HCT116 (cell line): Measurements from ENCODE around the gene PAK1IP1. TPM values are rescaled to one million over a fixed set of nuclear protein-coding genes. Genes with fewer than 3 reads are reported as not detected.

Experiments used
- ATAC-seq: fragments of 200-7000 bp; cut with Tn5 transposase; 2 replicates; pipeline ENCODE4 v1.9.1; 2020; ENCODE audit warnings: mild to moderate bottlenecking, moderate library complexity
- BruUV-seq: library from RNA; stranded (reverse); fragments of 400-500 nt; replicated peaks from 2 replicates; lab custom pipeline; 2021; lab: Mats Ljungman, UMichigan
- CTCF ChIA-PET: fragments of 300-600 bp; sonication (Branson Sonifier 250); formaldehyde crosslinking; loops from one replicate; lab custom pipeline; 2021; ENCODE audit warnings: antibody characterized with exemption; lab: Charles Lee
- POLR2A ChIA-PET: fragments of 300-600, 350-600 bp; sonication (Branson Sonifier 250); formaldehyde crosslinking; loops from one replicate; lab custom pipeline; 2021; ENCODE audit warnings: antibody characterized with exemption; lab: Charles Lee
- RAD21 ChIA-PET, 2 experiments: fragments of 300-600 bp; sonication (Branson Sonifier 250); formaldehyde crosslinking; loops; one replicate each; lab custom pipeline; 2023; ENCODE audit warnings: low total read pairs in 2 of 2; ENCODE audit not compliant: uncharacterized antibody in 2 of 2, unreplicated experiment in 2 of 2, low non-redundant PET in 1 of 2; lab: Charles Lee
- DNase-seq: peaks from one replicate; pipeline ENCODE4 v3.0.0-alpha.2; 2010; ENCODE audit warnings: low read depth, low spot score
- H2AFZ ChIP-seq: fragments of 200-600 bp; shearing (Covaris generic), sonication (generic); 2 replicates; pipeline ENCODE4 v1.6.1; 2017; ENCODE audit warnings: low read depth, mixed run types, mixed read lengths, antibody characterized with exemption, low read length; ENCODE audit not compliant: poor library complexity, severe bottlenecking
- H3K27ac ChIP-seq: 2 replicates; pipeline ENCODE4 v1.5.1; 2012; ENCODE audit warnings: low read depth, low read length
- H3K27me3 ChIP-seq: fragments of 200-600 bp; sonication (generic); 2 replicates; pipeline ENCODE4 v1.6.1; 2016; ENCODE audit warnings: mixed run types, low read length, mixed read lengths; ENCODE audit not compliant: insufficient read depth
- H3K36me3 ChIP-seq, 2 experiments: fragments of 200-500 bp in 1 of 2; fragments of 200-600 bp in 1 of 2; sonication (Bioruptor generic) in 1 of 2; sonication (generic) in 1 of 2; 2 replicates each; pipeline versions ENCODE4 v1.5.1 to v1.6.1; 2014 to 2016; ENCODE audit warnings: low read length in 2 of 2, inconsistent platforms in 1 of 2, mixed read lengths in 1 of 2, mixed run types in 1 of 2; ENCODE audit not compliant: insufficient read depth in 2 of 2, control insufficient read depth in 1 of 2
- H3K4me1 ChIP-seq, 2 experiments: fragments of 200-600 bp in 1 of 2; sonication (generic) in 1 of 2; 2 replicates each; pipeline versions ENCODE4 v1.5.1 to v1.6.1; 2012 to 2017; ENCODE audit warnings: low read length in 2 of 2, inconsistent platforms in 1 of 2, mild to moderate bottlenecking in 1 of 2, mixed read lengths in 1 of 2, mixed run types in 1 of 2, moderate library complexity in 1 of 2; ENCODE audit not compliant: insufficient read depth in 2 of 2, control insufficient read depth in 1 of 2
- H3K4me2 ChIP-seq: fragments of 200-600 bp; sonication (generic); 2 replicates; pipeline ENCODE4 v1.6.1; 2017; ENCODE audit warnings: mixed run types, low read length, mixed read lengths
- H3K4me3 ChIP-seq, 2 experiments: fragments of 200-600 bp in 1 of 2; sonication (generic) in 1 of 2; replicated peaks in 1 of 2; 2 replicates each; pipeline ENCODE4 v1.5.1; 2011 to 2016; ENCODE audit warnings: low read length in 2 of 2, control low read depth in 1 of 2, low read depth in 1 of 2, mild to moderate bottlenecking in 1 of 2, mixed read lengths in 1 of 2, mixed run types in 1 of 2
- H3K79me2 ChIP-seq: fragments of 200-600 bp; sonication (generic); 2 replicates; pipeline ENCODE4 v1.6.1; 2017; ENCODE audit warnings: mild to moderate bottlenecking, mixed run types, low read length, moderate library complexity, mixed read lengths; ENCODE audit not compliant: insufficient read depth
- H3K9ac ChIP-seq: fragments of 200-600 bp; sonication (generic); 2 replicates; pipeline ENCODE4 v1.6.1; 2016; ENCODE audit warnings: low read length, mixed read lengths
- H3K9me2 ChIP-seq: fragments of 200-600 bp; sonication (generic), shearing (Covaris generic); 2 replicates; pipeline ENCODE4 v1.6.1; 2017; ENCODE audit warnings: mixed run types, mild to moderate bottlenecking, moderate library complexity; ENCODE audit not compliant: insufficient read depth
- H3K9me3 ChIP-seq, 2 experiments: fragments of 200-500 bp in 1 of 2; fragments of 200-600 bp in 1 of 2; sonication (Bioruptor generic) in 1 of 2; sonication (generic) in 1 of 2; 2 replicates each; pipeline ENCODE4 v1.6.1; 2014 to 2017; ENCODE audit warnings: low read length in 2 of 2, mixed read lengths in 2 of 2, inconsistent platforms in 1 of 2, low read depth in 1 of 2, mild to moderate bottlenecking in 1 of 2, mixed run types in 1 of 2, moderate library complexity in 1 of 2; ENCODE audit not compliant: control insufficient read depth in 1 of 2, insufficient read depth in 1 of 2
- H4K20me1 ChIP-seq: fragments of 200-600 bp; sonication (generic), shearing (Covaris generic); 2 replicates; pipeline ENCODE4 v1.6.1; 2017; ENCODE audit warnings: mixed run types, mild to moderate bottlenecking, moderate library complexity; ENCODE audit not compliant: insufficient read depth
- CEBPB ChIP-seq: IDR thresholded peaks from 2 replicates; pipeline ENCODE4 v1.6.1; 2012; ENCODE audit warnings: low read depth
- CTCF ChIP-seq, 3 experiments: fragments of 200-600 bp in 1 of 3; sonication (generic) in 1 of 3; IDR thresholded peaks in 2 of 3; conservative IDR thresholded peaks in 1 of 3; 2 replicates each; pipeline ENCODE4 v1.5.1; 2012 to 2017; ENCODE audit warnings: low read depth in 2 of 3, low read length in 2 of 3, antibody characterized with exemption in 1 of 3, borderline replicate concordance in 1 of 3, control low read depth in 1 of 3, mild to moderate bottlenecking in 1 of 3, mixed read lengths in 1 of 3, mixed run types in 1 of 3, moderate library complexity in 1 of 3; ENCODE audit not compliant: insufficient read depth in 1 of 3
- EGR1 ChIP-seq: IDR thresholded peaks from 2 replicates; pipeline ENCODE4 v1.6.1; 2012; ENCODE audit warnings: low read depth
- ELF1 ChIP-seq: IDR thresholded peaks from 2 replicates; pipeline ENCODE4 v1.6.1; 2012; ENCODE audit warnings: low read depth, borderline replicate concordance
- EZH2 ChIP-seq: fragments of 200-600 bp; sonication (generic); IDR thresholded peaks from 2 replicates; pipeline ENCODE4 v1.6.1; 2017; ENCODE audit warnings: antibody characterized with exemption, mixed run types
- FOSL1 ChIP-seq: IDR thresholded peaks from 2 replicates; pipeline ENCODE4 v1.6.1; 2012; ENCODE audit warnings: low read depth
- JUND ChIP-seq: IDR thresholded peaks from 2 replicates; pipeline ENCODE4 v1.6.1; 2012
- POLR2A ChIP-seq: IDR thresholded peaks from 2 replicates; pipeline ENCODE4 v1.7.0; 2011; ENCODE audit warnings: borderline replicate concordance; ENCODE audit not compliant: insufficient read depth, insufficient read length; ENCODE audit errors: extremely low read depth
- POLR2AphosphoS5 ChIP-seq: IDR thresholded peaks from 2 replicates; pipeline ENCODE4 v1.6.1; 2011; ENCODE audit warnings: mild to moderate bottlenecking, low read depth, low read length, moderate library complexity
- RAD21 ChIP-seq: IDR thresholded peaks from 2 replicates; pipeline ENCODE4 v1.6.1; 2012; ENCODE audit warnings: low read depth, mild to moderate bottlenecking
- REST ChIP-seq: IDR thresholded peaks from 2 replicates; pipeline ENCODE4 v1.6.1; 2012; ENCODE audit warnings: low read depth
- SRF ChIP-seq: IDR thresholded peaks from 2 replicates; pipeline ENCODE4 v1.6.1; 2012; ENCODE audit warnings: low read depth
- YY1 ChIP-seq: IDR thresholded peaks from 2 replicates; pipeline ENCODE4 v1.6.1; 2011; ENCODE audit warnings: low read length, low read depth, moderate library complexity, mild to moderate bottlenecking; ENCODE audit not compliant: insufficient replicate concordance; ENCODE audit errors: extremely low read depth
- ZFX ChIP-seq: fragments of 450-650 bp; IDR thresholded peaks from 2 replicates; pipeline ENCODE4 v1.6.1; 2017
- ZNF274 ChIP-seq: fragments of 200-500 bp; sonication (Bioruptor generic); IDR thresholded peaks from 2 replicates; pipeline ENCODE4 v1.6.1; 2014; ENCODE audit warnings: mild to moderate bottlenecking, low read depth, low read length, inconsistent platforms
- intact Hi-C: fragments of 100-400 bp; cut with micrococcal nuclease; formaldehyde crosslinking; loops from 2 replicates; pipeline ENCODE4 v1.10.0; 2022
- total RNA-seq: library from RNA; stranded (reverse); gene quantifications from one replicate; pipeline ENCODE4 v1.2.1, GENCODE V29; 2021; ENCODE audit not compliant: unreplicated experiment
- TF ChIP-seq, protein P1 (sequence below): IDR thresholded peaks from 2 replicates; pipeline ENCODE4 v1.6.1; 2011; ENCODE audit warnings: mild to moderate bottlenecking, low read length, moderate library complexity; ENCODE audit not compliant: insufficient replicate concordance; ENCODE audit errors: extremely low read depth

PAK1IP1 gene
- total RNA-seq, 1 experiment from 2014 or later, result 24.3 TPM

DNA sequence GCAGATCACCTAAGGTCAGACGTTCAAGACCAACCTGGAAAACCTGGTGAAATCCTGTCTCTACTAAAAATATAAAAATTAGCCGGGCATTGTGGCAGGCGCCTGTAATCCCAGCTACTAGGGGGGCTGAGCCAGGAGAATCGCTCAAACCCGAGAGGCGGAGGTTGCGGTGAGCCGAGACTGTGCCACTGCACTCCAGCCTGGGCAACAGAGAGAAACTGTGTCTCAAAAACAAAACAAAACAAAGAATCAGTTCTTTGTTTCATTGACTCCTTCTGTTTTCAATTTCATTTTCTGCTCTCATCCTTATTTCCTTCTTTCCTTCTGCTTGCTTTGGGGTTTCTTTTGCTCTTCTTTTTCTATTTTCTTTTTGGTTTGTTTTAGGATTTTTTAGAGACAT, 19.2 kb downstream of the PAK1IP1 start:
- Histone ChIP-seq H3K9me2 (no peaks in the 10 kb centered on the region), H4K20me1 (no peaks in the 10 kb centered on the region)
- intact Hi-C loops, result no loop called here
- TF ChIP-seq POLR2AphosphoS5 (no peak), SRF (no peak), ZFX (no peak), FOSL1 (no peak), CEBPB (no peak), REST (no peak), EZH2 (no peak), ELF1 (no peak), JUND (no peak), RAD21 (no peak), YY1 (no peak), ZNF274 (no peak), POLR2A (no peak), CTCF (IDR thresholded peaks at IDR 0.05 in 2 of 3, conservative IDR thresholded peaks at IDR 0.05 in 1 of 3; ENCODE audit: borderline replicate concordance in 1 of 3, insufficient read depth in 1 of 3, low read depth in 2 of 3, low read length in 2 of 3) (no peak), EGR1 (no peak)
- TF ChIP-seq, protein P1, sequence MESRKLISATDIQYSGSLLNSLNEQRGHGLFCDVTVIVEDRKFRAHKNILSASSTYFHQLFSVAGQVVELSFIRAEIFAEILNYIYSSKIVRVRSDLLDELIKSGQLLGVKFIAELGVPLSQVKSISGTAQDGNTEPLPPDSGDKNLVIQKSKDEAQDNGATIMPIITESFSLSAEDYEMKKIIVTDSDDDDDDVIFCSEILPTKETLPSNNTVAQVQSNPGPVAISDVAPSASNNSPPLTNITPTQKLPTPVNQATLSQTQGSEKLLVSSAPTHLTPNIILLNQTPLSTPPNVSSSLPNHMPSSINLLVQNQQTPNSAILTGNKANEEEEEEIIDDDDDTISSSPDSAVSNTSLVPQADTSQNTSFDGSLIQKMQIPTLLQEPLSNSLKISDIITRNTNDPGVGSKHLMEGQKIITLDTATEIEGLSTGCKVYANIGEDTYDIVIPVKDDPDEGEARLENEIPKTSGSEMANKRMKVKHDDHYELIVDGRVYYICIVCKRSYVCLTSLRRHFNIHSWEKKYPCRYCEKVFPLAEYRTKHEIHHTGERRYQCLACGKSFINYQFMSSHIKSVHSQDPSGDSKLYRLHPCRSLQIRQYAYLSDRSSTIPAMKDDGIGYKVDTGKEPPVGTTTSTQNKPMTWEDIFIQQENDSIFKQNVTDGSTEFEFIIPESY, result no peak
- TF ChIP-seq, all 23 proteins: peak for 0
- ATAC-seq (no peak), DNase-seq (no peak)
- Histone ChIP-seq H3K79me2 (no peaks in the 10 kb centered on the region), H2AFZ (no peak overlapping the region), H3K4me2 (no peak overlapping the region), H3K9ac (no peak overlapping the region), H3K27me3 (no peaks in the 10 kb centered on the region), H3K36me3 (peaks cover 3 to 9% of the 10 kb centered on the region in 2 experiments; a peak in 3 of 4 replicates), H3K27ac (no peak overlapping the region), H3K9me3 (peaks cover 0 to 10% of the 10 kb centered on the region in 2 experiments; a peak in 1 of 4 replicates), H3K4me1 (no peaks in the 10 kb centered on the region), H3K4me3 (no peak overlapping the region)
- no TSS peak for BruUV-seq
- ChIA-PET RAD21 (no interaction called here), POLR2A (no interaction called here), CTCF (no interaction called here)
